DMS153 treated with DMSO at 0.1 percent for 48 hours (cell line): ENCODE measurements around the gene CHCHD10.

ENCODE experiments used
- DNase-seq: peaks from one replicate; lab custom pipeline; 2025; ENCODE audit not compliant: unreplicated experiment; lab: John Stamatoyannopoulos, UW

Gene CHCHD10

DNA sequence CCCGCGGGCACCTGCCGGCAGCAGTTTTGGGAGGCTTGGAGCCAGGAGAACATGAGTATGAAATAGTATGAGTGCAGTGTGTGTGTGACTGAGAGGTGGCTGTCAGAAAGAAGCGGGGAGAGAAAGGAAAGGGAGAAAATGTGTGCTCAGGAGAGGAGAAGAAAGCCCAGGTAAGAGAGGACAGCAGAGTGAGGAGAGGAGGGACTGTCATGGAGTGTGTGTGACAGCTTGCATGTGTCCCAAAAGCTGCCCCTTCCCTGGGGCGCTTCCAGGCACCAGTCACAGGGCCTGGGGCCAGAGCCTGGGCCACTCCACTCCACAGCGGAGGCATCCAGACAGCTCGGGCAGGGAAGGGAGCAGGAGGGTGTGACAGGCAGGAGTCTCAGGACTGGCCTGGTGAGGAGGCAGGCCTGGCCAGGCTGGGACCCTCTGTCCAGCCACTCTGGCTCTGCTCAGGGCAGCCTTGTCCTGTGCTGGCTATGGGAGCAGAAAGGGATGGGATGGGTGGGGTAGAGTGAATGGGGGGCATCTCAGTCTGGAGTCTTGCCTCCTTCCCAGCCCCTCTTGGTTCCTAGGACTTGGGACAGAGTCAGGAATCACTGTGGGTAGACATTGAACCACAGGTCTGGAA is 5.8 kb upstream of the CHCHD10 start:
- DNase-seq: no peak

- no peak for DNase-seq
Observed at GRCh38 chr22:23772649-23773473, 5.1 kb upstream of the CHCHD10 start, which contains the start of gene MMP11. MMP11 (plus strand) TSS chr22:23772849; CDS start chr22:23772871, 22 bp downstream.

DNA sequence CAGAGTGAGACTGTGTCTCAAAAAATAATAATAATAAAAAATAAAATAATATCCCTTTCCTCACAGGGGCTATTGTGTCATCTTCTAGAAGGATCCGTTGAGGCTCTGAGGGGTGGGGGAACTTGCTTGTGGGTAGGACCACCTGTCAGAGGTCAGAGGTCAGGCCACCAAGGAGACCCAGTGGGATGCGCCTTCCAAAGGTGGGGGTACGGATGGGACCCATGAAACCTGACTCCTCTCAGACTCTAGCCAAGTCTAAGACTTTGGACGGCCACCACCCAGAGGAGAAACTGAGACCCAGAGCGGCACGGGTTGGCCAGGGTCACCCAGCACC is 4.5 kb upstream of the CHCHD10 start:
- DNase-seq: no peak

- DNase-seq: no peak
Observed at GRCh38 chr22:23769321-23769965, 1.7 kb upstream of the CHCHD10 start.

DNA sequence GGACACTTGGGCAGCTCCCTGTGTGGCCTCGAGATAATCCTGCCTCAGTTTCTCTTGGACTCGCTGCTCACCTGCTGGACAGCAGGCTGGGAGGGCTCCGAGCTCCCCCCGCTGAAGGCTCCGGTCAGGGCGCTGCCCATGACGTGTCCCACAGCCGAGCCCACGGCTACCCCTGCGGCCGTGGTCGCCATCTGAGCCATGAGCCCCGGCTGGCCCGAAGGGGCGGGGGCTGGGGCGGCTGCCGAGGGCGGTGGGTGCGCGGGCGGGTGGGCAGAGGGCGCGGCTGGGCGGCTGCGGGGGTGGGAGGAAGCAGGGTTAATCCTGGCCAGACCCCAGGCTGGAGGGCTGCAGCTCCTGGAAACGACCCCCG is 484 bp downstream of the CHCHD10 start:
- no peak for DNase-seq

DNA sequence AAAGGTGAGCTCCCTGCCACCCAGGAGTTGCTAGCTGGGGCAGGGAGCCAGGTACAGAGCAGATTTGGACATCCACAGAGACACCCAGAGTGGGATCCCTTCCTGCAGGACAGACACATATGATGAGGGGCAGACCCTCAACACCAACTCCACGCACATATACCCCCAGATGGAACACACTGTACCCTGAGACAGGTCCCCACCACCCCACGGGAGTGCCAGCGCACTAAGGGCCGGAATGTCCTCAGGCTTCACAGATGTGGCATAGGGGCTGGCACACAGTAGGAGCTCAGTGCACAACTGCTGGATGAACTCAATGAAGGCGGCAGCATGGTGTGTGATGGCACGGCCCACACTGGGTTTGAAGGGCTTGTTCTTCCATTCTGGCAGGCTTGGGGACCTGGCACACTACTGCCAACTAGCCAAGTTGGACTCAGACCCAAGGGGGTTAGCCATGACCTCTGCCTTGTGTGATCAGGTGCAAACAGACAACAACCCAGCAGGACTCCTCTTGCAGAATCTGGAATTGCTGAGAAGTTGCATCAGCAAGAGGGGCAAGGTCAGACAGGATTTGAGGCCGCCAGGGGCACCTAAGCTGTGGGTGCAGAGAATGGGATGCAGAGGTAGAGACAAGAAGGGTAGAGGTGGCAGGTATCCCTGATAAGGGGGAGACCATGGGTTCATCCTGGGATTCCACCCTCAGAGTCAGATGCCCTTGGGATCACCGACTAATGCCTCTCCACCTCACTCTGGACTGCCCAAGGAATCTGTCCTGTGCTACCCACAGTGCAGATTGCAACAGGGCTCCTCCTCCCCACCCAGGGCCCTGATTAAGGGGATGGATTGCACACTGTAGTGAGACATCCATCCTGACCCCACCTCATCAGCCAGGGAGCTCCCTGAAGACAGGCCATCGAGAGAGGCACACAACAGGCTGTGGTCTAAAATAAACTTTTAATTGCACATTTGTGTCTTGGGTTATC is 2.6 kb downstream of the CHCHD10 start:
- no peak for DNase-seq

DNA sequence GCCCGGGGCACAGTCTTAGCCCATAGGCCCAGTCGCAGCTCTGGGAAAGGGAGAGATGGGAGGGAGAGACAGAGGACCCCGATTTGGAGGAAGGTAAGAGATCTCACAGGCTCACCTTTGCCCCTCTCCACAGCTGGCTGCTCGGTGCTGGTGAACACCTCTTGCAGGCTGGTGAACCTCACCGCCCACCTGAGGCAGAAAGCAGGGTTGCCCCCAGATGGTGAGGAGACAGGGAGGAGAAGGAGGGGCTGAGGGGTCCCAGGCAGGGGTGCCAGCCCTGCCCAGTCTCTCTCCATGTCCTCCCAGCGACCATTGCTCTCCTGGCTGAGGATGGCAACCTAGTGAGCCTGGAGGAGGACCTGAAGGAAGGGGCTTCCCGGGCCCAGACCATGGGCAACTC is 3.8 kb downstream of the CHCHD10 start:
- no peak for DNase-seq

GRCh38 chr22:23763579-23763945 is 4.2 kb downstream of the CHCHD10 start:
- peak; percentile 38 for DNase-seq

DNA sequence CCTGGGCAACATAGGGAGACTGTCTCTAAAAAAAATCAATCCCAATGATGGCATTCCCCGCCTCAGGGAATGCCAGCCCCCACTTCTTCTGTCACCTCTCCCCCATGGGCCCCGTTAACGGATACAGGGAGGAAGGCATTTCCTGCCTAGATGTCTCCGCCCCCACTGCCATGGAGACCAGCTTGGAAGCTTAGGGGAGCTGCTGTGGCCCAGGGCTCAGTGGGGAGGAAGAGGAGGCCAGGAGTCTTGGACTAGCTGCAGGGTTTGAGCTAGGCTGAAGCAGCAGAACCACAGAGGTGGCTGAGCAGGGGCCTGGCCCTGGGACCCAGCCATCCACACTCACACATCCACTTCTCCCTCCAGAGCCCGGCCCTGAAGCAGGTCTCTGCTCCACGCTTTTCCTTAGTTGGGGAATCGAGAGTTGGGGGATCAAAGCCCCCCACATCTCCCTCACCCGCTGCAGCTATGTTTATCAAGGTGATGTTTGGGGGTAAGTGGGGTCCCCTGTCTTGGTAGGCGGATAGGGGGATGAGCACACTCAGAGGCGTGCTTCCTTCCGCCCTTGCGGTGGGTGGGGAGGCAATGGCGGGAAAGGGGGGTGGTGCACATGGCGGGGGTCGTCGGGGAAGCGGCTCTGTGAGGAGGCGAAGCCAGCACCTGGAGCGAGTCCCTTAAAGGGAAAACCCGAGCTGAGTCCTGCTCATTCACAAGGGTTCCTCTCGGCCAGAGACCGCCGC is 4.8 kb downstream of the CHCHD10 start, which contains the start of gene C22orf15:
Gene C22orf15, plus strand, starts transcription at position 149 of the 737 bp plus-strand sequence. Its CDS starts 317 bp downstream, at position 466.
- DNase-seq: peak; percentile 34

DNA sequence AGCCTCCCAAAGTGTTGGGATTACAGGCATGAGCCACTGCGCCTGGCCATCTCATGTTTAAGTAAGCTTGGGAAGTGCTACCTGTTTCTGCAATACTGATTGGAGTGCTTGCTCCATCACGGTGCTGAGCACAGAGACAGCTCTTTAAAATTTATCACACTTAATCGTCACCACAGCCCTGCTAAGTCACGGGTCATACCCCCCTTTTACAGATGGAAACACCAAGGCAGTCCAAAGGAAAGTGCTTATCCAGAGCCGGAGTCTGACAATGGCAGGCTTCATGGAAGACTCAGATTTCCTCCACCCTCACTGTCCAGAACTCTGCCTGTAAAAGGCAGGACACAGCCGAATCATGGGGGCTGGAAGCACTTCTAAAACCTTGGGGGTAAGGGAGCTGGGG is 7.7 kb downstream of the CHCHD10 start:
- DNase-seq: no peak

- DNase-seq: no peak
Observed at GRCh38 chr22:23759566-23759965, 8.2 kb downstream of the CHCHD10 start.

DNA sequence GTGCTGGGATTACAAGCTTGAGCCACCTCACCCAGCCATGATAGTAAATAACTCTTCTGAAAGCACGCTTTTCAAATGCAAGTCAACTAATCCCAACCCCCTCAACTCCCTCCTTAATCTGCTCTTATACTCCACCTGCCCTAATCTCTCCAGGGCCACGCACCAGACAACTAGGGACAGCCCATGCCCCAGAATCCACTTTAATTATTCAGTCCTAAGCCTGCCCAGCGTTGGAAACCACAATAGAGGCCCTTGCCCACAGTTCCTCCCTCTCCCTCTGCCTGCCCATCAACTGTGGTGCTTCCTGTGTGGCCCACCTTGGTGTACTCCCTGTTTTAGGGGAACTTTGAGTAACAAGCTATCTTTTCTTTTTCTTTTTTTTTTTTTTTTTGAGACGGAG is 10.9 kb downstream of the CHCHD10 start:
- no peak for DNase-seq

DNA sequence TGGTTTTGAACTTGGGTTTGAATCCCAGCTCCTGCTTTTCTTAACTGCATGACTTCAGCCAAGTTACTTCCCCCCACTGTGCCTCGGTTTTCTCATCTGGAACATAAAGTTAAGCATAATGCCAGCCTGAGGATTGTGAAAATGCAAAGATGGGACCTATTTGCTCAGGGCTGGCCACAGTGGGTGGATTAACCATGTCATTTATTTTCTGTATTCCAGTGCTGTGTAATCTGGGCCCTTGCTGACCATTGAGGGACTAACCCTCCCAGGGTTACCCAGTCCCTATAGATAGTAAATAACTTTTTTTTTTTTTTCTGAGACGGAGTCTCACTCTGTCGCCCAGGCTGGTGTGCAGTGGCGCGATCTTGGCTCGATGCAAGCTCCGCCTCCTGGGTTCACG is 12.1 kb downstream of the CHCHD10 start:
- no peak for DNase-seq

DNA sequence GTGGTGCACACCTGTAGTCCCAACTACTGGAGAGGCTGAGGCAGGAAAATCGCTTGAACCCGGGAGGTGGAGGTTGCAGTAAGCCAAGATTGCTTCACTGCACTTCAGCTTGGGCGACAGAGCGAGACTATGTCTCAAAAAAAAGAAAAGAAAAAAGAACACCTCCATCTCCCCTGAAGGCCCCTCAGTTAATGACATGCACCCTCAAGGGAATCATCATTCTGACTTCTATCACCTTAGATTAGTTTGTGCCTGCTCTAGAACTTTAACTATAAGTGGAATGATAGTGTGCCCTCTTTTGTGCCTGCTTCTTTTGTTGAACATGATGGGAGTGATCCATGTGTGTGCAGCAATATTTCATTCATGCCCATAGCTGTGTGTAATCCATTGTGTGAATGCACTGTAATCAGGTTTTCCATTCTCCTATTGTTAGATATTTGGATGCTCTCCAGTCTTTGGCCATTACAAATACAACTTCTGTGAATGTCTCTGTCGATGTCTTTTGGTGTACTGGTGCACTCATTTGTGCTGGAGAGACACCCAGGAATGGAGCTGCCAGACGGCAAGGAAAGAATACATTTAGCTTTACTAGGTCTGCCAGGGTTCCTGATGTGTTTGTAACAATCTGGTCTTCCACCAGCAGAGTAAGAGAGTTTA is 12.7 kb downstream of the CHCHD10 start:
- DNase-seq: no peak

GRCh38 chr22:23754220-23754919 is 13.4 kb downstream of the CHCHD10 start, which contains the start of gene VPREB3:
VPREB3 (minus strand) TSS chr22:23754425; CDS start chr22:23754363, 62 bp downstream.
- no peak for DNase-seq

DNA sequence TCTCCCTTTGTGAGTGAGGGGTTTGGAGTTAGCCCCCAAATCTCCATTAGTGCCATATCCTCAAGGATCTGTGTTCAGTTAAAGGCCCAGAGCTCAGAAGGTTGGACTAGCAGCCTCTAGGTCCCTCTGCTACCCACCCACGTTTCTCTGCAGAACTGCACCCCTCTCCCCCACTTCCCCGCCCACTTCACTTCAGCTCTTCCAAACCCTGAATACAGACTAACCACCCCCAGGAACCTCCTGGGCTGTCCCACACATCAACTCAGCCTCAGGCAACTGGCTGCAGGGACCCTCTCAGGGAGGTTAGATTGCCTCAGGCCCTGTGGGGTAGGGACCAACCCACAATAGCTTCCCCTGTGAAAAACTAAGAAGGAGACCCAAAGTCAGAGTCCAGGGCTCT is 14.4 kb downstream of the CHCHD10 start:
- DNase-seq: no peak

DNA sequence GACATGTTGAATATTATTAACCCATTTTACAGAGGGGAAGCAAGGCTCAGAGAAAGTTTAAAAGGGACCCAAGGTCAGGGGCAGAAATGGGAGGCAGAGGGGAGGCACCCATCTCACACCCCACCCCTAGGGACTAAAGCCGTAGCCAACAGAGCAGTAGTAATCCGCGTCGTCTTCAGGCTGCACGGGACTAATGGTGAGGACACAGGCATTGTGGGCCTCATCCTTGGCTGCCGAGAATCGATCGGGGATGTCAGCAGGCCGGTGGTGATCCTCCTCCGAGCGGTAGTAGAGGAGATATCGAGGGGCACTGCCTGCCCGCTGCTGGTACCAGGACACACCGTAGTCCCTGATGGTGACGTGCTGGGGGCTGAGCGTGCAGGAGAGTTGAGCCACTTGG is 15.0 kb downstream of the CHCHD10 start:
- no peak for DNase-seq

- DNase-seq: no peak
Observed at GRCh38 chr22:23752090-23752691, 15.6 kb downstream of the CHCHD10 start.
